ENCODE results near the gene STPG1.

- TF ChIP-seq CTCF (IDR thresholded peaks at IDR 0.05): no peak
- no peak for TF ChIP-seq EP300 (IDR thresholded peaks at IDR 0.05)
- no peak for TF ChIP-seq POLR2A (IDR thresholded peaks at IDR 0.05)
These were observed 60.2 kb downstream of the STPG1 start for GRCh38 chr1:24353292-24353891.

Data from upper lobe of left lung (tissue), 4 donors.